ENCODE measurements around the gene FBXO31. TPM values are rescaled to one million over a fixed set of nuclear protein-coding genes. Genes with fewer than 3 reads are reported as not detected.
A peak's percentile ranks its signal among the peaks of the same experiment; 100 is the strongest.
"Not testable (repeated sequence)": the region's sequence is repeated elsewhere in the genome, so short reads cannot be mapped to it uniquely, and the experiment has no call there.

Gene FBXO31
- total and polyA plus RNA-seq, 2 experiments from 2014 or later = 16.5 to 28.9 TPM

DNA sequence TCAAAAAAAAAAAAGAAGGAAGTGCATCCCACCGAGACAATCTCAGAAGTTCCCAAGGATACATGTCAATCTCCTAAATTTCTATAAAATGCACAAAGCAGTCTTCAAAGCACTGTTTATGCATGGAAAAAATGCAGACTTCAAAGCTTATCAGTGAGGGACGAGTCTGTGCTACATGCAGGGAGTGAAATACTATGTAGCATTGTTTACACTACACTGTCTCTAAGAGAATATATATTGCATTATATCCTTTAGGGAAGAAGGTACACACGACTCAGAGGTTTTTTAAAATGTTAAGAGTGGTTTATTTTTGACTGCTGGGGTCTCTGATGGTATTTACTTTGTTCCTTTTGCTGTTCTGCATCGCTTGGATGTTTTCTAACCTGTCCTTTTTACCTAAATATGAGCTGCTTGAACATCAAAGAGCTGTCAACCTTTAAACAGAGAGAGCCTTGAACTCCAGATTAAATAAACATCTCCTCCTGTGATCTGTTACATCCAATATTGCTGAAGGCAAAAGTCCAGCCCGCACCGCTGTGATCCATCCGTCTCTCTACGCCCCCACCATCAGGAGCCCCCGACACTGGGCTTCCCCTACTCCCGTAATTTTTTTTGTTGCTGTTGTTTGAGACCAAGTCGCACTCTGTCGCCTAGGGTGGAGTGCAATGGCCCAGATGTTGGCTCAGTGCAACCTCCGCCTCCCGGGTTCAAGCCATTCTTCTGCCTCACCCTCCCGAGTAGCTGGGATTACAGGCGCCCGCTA lies 1.4 kb downstream of the FBXO31 start:
- H3K36me3 ChIP-seq (replicated peaks; ENCODE audit: insufficient read depth, low read depth) = no peaks in the 10 kb centered on the region
- peaks cover 56% of the 10 kb centered on the region for H3K79me2 ChIP-seq
- peak overlapping the region; percentile 89 for H3K27ac ChIP-seq
- H3K4me3 ChIP-seq = peak overlapping the region; percentile 81
- peaks cover 21% of the 10 kb centered on the region for H3K4me1 ChIP-seq (ENCODE audit: insufficient read depth)
- TF ChIP-seq EZH2phosphoT487 (IDR thresholded peaks at IDR 0.05; ENCODE audit: low read depth, severe bottlenecking, unreplicated experiment) (no peak), EZH2 (IDR thresholded peaks at IDR 0.05; ENCODE audit: borderline replicate concordance) (no peak)
- TF ChIP-seq, protein P1, sequence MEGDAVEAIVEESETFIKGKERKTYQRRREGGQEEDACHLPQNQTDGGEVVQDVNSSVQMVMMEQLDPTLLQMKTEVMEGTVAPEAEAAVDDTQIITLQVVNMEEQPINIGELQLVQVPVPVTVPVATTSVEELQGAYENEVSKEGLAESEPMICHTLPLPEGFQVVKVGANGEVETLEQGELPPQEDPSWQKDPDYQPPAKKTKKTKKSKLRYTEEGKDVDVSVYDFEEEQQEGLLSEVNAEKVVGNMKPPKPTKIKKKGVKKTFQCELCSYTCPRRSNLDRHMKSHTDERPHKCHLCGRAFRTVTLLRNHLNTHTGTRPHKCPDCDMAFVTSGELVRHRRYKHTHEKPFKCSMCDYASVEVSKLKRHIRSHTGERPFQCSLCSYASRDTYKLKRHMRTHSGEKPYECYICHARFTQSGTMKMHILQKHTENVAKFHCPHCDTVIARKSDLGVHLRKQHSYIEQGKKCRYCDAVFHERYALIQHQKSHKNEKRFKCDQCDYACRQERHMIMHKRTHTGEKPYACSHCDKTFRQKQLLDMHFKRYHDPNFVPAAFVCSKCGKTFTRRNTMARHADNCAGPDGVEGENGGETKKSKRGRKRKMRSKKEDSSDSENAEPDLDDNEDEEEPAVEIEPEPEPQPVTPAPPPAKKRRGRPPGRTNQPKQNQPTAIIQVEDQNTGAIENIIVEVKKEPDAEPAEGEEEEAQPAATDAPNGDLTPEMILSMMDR (IDR thresholded peaks at IDR 0.05; ENCODE audit: poor library complexity) = no peak
- H2AFZ ChIP-seq = peak overlapping the region; percentile 47
- peaks cover 31% of the 10 kb centered on the region for H4K20me1 ChIP-seq (ENCODE audit: insufficient read depth, poor library complexity, severe bottlenecking)
- peak; percentile 28 for DNase-seq (ENCODE audit: low spot score)
- no peaks in the 10 kb centered on the region for H3K9me2 ChIP-seq (replicated peaks; ENCODE audit: insufficient read depth)
- no peaks in the 10 kb centered on the region for H3K27me3 ChIP-seq
- 19% methylated on average over 17 of the region's 17 CpGs for WGBS (ENCODE audit: low lambda C conversion rate, missing lambda C conversion rate)
- peak overlapping the region; percentile 96 for H3K4me2 ChIP-seq
- H3K9me3 ChIP-seq (ENCODE audit: low read depth) = no peaks in the 10 kb centered on the region

DNA sequence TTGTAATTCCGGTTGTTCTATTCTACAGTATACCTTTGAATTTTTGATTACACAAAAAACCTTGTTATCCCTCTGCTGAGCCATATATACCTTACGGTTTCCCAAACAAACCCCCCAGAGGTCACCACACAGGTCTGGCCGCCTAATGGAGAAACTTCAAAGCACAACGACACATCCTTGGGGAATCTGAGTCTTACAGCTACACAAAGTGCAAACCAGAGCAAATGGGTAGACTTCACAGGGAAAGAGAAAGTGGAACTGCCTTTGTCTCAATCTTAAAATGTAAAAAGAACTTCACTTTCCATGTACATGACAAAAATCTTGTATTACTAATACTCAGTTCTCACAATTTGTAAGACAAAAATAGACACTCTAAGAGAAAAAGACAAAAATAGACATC lies 2.7 kb downstream of the FBXO31 start:
- Histone ChIP-seq H3K9me2 (replicated peaks; ENCODE audit: insufficient read depth) (no peaks in the 10 kb centered on the region), H3K36me3 (replicated peaks; ENCODE audit: insufficient read depth, low read depth) (no peaks in the 10 kb centered on the region), H2AFZ (no peak overlapping the region), H3K27me3 (no peaks in the 10 kb centered on the region), H3K9me3 (ENCODE audit: low read depth) (no peaks in the 10 kb centered on the region), H3K4me3 (no peak overlapping the region), H3K4me2 (peak overlapping the region; percentile 96), H3K79me2 (peaks cover 69% of the 10 kb centered on the region), H4K20me1 (ENCODE audit: insufficient read depth, poor library complexity, severe bottlenecking) (peaks cover 35% of the 10 kb centered on the region), H3K4me1 (ENCODE audit: insufficient read depth) (peaks cover 21% of the 10 kb centered on the region), H3K27ac (peak overlapping the region; percentile 66)
- WGBS (ENCODE audit: low lambda C conversion rate, missing lambda C conversion rate) = 76% methylated on average over 4 of the region's 4 CpGs
- no peak for DNase-seq (ENCODE audit: low spot score)
- TF ChIP-seq EZH2 (IDR thresholded peaks at IDR 0.05; ENCODE audit: borderline replicate concordance) = no peak

DNA sequence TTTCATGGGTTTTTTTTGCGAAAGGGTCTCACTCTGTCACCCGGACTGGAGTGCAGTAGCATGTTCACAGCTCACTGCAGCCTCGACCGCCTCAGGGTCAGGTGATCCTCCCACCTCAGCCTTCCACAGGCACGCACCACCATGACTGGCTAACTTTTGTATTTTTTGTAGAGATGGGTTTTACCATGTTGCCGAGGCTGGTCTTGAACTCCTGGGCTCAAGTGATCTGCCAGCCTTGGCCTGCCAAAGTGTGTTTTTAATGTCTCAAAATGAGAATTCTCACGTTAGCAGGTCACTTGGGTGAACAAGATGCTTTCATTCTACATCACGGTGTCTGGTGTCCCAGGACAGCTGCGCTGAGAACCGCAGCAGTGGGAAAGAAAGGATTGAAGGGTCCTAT lies 3.2 kb downstream of the FBXO31 start:
- no peak overlapping the region for H3K4me3 ChIP-seq
- DNase-seq (ENCODE audit: low spot score) = no peak
- no peaks in the 10 kb centered on the region for H3K36me3 ChIP-seq (replicated peaks; ENCODE audit: insufficient read depth, low read depth)
- H3K4me1 ChIP-seq (ENCODE audit: insufficient read depth) = peaks cover 21% of the 10 kb centered on the region
- H3K9me3 ChIP-seq (ENCODE audit: low read depth) = no peaks in the 10 kb centered on the region
- no peak for TF ChIP-seq EZH2 (IDR thresholded peaks at IDR 0.05; ENCODE audit: borderline replicate concordance)
- TF ChIP-seq, protein P1 (IDR thresholded peaks at IDR 0.05; ENCODE audit: poor library complexity) = no peak
- no peak for TF ChIP-seq EZH2phosphoT487 (IDR thresholded peaks at IDR 0.05; ENCODE audit: low read depth, severe bottlenecking, unreplicated experiment)
- peak overlapping the region; percentile 96 for H3K4me2 ChIP-seq
- no peaks in the 10 kb centered on the region for H3K9me2 ChIP-seq (replicated peaks; ENCODE audit: insufficient read depth)
- WGBS (ENCODE audit: low lambda C conversion rate, missing lambda C conversion rate) = 94% methylated on average over 10 of the region's 10 CpGs
- H3K27me3 ChIP-seq = no peaks in the 10 kb centered on the region
- peaks cover 74% of the 10 kb centered on the region for H3K79me2 ChIP-seq
- H3K27ac ChIP-seq = peak overlapping the region; percentile 66
- no peak overlapping the region for H2AFZ ChIP-seq
- H4K20me1 ChIP-seq (ENCODE audit: insufficient read depth, poor library complexity, severe bottlenecking) = peaks cover 35% of the 10 kb centered on the region

DNA sequence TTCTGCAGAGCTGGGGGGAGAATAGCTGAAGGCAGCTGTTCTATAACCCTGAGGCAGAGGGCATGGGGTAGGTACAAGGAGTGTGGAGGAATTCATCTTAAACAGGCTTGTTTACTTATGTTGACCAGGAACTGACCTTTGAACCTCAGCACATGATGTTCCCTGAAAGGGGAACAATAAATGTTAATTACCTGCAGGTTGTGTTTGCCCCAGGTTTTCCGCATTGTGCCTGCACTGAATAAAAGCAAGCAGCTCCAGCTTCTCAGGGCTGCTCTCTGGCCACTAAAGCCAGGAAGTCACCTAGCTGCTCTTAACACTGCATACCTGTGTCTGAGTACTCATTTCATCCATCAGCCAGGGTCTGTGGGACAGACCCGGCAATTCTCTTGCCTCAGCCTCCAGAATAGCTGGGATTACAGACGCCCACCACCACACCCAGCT lies 4.2 kb downstream of the FBXO31 start:
- DNase-seq (ENCODE audit: low spot score) = peak; percentile 62
- Histone ChIP-seq H3K79me2 (peaks cover 84% of the 10 kb centered on the region), H3K27ac (peak overlapping the region; percentile 77), H3K4me2 (peak overlapping the region; percentile 58), H4K20me1 (ENCODE audit: insufficient read depth, poor library complexity, severe bottlenecking) (peaks cover 35% of the 10 kb centered on the region), H3K4me1 (ENCODE audit: insufficient read depth) (peaks cover 21% of the 10 kb centered on the region)
- 81% methylated on average over 3 of the region's 3 CpGs for WGBS (ENCODE audit: low lambda C conversion rate, missing lambda C conversion rate)
- not testable (repeated sequence) for H3K9me2 ChIP-seq (replicated peaks; ENCODE audit: insufficient read depth); H3K27me3 ChIP-seq; H3K4me3 ChIP-seq; H3K36me3 ChIP-seq (replicated peaks; ENCODE audit: insufficient read depth, low read depth); H2AFZ ChIP-seq; H3K9me3 ChIP-seq (ENCODE audit: low read depth)
